ENCODE results near the gene VTN. TPM values are rescaled to one million over a fixed set of nuclear protein-coding genes. Genes with fewer than 3 reads are reported as not detected.

Gene VTN
- total RNA-seq, 1 donor from 2014 or later: not detected

- TF ChIP-seq CTCF (conservative IDR thresholded peaks at IDR 0.05; ENCODE audit: low read depth, low read length): no peak
- DNase-seq (ENCODE audit: low read depth): no peak
- no peak overlapping the region for H3K4me3 ChIP-seq (ENCODE audit: low read depth, low read length)
These were observed 24.5 kb downstream of the VTN start for GRCh38 chr17:28345419-28346198.

- no peak for DNase-seq (ENCODE audit: low read depth)
- no peak overlapping the region for H3K4me3 ChIP-seq (ENCODE audit: low read depth, low read length)
- no peak for TF ChIP-seq CTCF (conservative IDR thresholded peaks at IDR 0.05; ENCODE audit: low read depth, low read length)
These were observed 25.6 kb downstream of the VTN start for GRCh38 chr17:28344435-28344901.

GRCh38 chr17:28344011-28344410 lies 26.1 kb downstream of the VTN start:
- TF ChIP-seq CTCF (conservative IDR thresholded peaks at IDR 0.05; ENCODE audit: low read depth, low read length): no peak
- DNase-seq (ENCODE audit: low read depth): no peak
- H3K4me3 ChIP-seq (ENCODE audit: low read depth, low read length): no peak overlapping the region

- TF ChIP-seq CTCF (conservative IDR thresholded peaks at IDR 0.05; ENCODE audit: low read depth, low read length): no peak
- no peak for DNase-seq (ENCODE audit: low read depth)
- no peak overlapping the region for H3K4me3 ChIP-seq (ENCODE audit: low read depth, low read length)
These were observed 26.6 kb downstream of the VTN start for GRCh38 chr17:28343491-28343932.

GRCh38 chr17:28342313-28342712 lies 27.8 kb downstream of the VTN start:
- TF ChIP-seq CTCF (conservative IDR thresholded peaks at IDR 0.05; ENCODE audit: low read depth, low read length): no peak
- no peak for DNase-seq (ENCODE audit: low read depth)
- H3K4me3 ChIP-seq (ENCODE audit: low read depth, low read length): no peak overlapping the region

- TF ChIP-seq CTCF (conservative IDR thresholded peaks at IDR 0.05; ENCODE audit: low read depth, low read length): no peak
- H3K4me3 ChIP-seq (ENCODE audit: low read depth, low read length): no peak overlapping the region
- DNase-seq (ENCODE audit: low read depth): no peak
These were observed 28.6 kb downstream of the VTN start for GRCh38 chr17:28341516-28341915.

GRCh38 chr17:28340374-28340773 lies 29.7 kb downstream of the VTN start:
- no peak for TF ChIP-seq CTCF (conservative IDR thresholded peaks at IDR 0.05; ENCODE audit: low read depth, low read length)
- no peak for DNase-seq (ENCODE audit: low read depth)
- no peak overlapping the region for H3K4me3 ChIP-seq (ENCODE audit: low read depth, low read length)
